ENCODE results near the gene HSPB1. TPM values are rescaled to one million over a fixed set of nuclear protein-coding genes. Genes with fewer than 3 reads are reported as not detected.
"Not testable (repeated sequence)": the region's sequence is repeated elsewhere in the genome, so short reads cannot be mapped to it uniquely, and the experiment has no call there.

HSPB1 gene
- total RNA-seq, 1 donor: 91.8 TPM

GRCh38 chr7:76286842-76287403 lies 15.6 kb upstream of the HSPB1 start:
- no peak for DNase-seq (ENCODE audit: low read depth)
- H3K4me3 ChIP-seq (ENCODE audit: low read depth, low read length): no peak overlapping the region
- no peak for TF ChIP-seq CTCF (IDR thresholded peaks at IDR 0.05; ENCODE audit: insufficient read depth, low read length)

- peak; percentile 21 for DNase-seq (ENCODE audit: low read depth)
- not testable (repeated sequence) for H3K4me3 ChIP-seq (ENCODE audit: low read depth, low read length)
Observed at GRCh38 chr7:76290847-76291350, 11.6 kb upstream of the HSPB1 start.

DNA sequence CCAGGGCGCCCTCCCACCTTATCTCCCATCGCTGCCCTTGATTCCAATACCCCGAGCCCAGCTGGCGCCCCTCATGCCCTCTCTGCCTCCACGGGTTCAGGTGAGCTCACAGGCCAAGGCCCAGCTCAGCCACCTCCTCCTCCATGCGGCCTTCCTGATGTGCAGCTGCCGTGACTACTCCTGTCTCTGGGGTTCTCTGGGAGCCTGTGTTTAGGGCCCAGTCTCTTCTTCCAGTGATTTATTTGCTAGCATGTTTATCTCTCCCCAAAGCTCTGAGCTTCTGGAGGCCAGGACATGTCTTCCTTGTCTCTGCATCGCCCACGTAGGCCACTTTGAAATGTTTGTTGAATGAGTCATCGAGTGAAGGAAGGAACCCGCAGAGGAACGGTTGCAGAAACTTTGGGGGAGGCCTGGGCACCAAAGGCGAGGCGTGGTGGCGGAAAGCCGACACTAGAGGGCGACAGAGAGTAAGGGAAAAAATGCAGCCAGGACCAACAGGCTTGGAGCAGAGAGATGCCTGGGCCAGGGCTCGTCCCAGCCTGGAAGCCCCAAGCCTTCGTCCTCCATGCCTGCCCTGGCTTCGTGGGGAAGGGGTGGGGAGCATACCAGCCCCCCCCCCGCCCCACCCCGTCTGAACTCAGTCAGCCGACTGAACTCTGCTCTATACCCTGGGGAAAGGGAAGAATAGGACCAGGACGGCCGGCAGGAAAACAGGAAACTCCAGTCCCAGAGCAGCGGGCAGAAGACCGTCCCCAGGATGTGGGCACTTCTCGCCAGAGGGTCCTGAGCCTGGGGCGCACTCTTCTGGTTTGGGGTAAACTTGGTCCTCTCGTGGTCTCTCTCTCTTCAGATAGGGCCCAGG lies 10.9 kb upstream of the HSPB1 start:
- H3K4me3 ChIP-seq (ENCODE audit: low read depth, low read length): peak overlapping the region; percentile 51
- peak; percentile 96 for TF ChIP-seq CTCF (IDR thresholded peaks at IDR 0.05; ENCODE audit: insufficient read depth, low read length)
- peak; percentile 98 for DNase-seq (ENCODE audit: low read depth)

DNA sequence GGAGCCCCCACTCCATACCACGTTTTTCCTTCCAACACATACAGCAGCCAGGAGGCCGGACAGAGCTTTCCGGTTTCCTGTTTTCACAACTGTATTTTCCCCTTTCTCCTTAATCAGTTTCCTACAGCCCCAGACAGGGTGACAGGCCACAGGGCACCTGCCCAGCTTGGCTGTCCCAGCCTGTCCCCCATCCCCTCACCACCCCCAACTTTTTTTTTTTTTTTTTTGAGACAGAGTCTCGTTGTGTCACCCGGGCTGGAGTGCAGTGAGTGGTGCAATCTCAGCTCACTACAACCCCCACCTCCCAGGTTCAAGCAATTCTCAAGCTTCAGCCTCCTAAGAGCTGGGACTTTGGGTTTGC lies 10.3 kb upstream of the HSPB1 start:
- DNase-seq (ENCODE audit: low read depth): no peak
- peak overlapping the region; percentile 51 for H3K4me3 ChIP-seq (ENCODE audit: low read depth, low read length)
- TF ChIP-seq CTCF (IDR thresholded peaks at IDR 0.05; ENCODE audit: insufficient read depth, low read length): peak; percentile 17

- not testable (repeated sequence) for DNase-seq (ENCODE audit: low read depth); H3K4me3 ChIP-seq (ENCODE audit: low read depth, low read length)
Observed at GRCh38 chr7:76292911-76293310, 9.6 kb upstream of the HSPB1 start.

DNA sequence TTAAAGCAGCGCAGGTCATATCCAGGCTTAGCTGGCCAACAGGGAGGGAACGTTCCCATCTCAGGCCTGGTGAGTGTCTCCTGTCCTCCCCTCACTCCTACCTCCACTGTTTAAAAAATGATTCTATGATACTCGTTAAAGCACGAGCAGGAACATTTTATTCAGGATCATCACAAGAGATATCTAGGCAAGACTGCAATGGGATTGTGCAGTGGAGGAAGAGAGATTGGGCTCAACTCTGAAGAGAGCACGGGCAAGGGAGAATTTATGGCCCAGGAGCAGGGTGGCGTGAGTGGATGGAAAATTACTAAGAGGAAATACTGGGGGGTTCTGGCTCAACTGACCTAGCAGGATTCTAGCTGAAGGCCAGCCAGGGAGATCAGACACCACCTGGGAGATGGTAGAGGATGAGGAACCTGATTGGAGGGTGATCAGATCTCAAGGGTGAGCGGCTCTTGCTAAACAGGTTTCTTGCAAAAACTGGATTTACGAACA lies 9.0 kb upstream of the HSPB1 start:
- TF ChIP-seq CTCF (IDR thresholded peaks at IDR 0.05; ENCODE audit: insufficient read depth, low read length): no peak
- no peak overlapping the region for H3K4me3 ChIP-seq (ENCODE audit: low read depth, low read length)
- no peak for DNase-seq (ENCODE audit: low read depth)

DNA sequence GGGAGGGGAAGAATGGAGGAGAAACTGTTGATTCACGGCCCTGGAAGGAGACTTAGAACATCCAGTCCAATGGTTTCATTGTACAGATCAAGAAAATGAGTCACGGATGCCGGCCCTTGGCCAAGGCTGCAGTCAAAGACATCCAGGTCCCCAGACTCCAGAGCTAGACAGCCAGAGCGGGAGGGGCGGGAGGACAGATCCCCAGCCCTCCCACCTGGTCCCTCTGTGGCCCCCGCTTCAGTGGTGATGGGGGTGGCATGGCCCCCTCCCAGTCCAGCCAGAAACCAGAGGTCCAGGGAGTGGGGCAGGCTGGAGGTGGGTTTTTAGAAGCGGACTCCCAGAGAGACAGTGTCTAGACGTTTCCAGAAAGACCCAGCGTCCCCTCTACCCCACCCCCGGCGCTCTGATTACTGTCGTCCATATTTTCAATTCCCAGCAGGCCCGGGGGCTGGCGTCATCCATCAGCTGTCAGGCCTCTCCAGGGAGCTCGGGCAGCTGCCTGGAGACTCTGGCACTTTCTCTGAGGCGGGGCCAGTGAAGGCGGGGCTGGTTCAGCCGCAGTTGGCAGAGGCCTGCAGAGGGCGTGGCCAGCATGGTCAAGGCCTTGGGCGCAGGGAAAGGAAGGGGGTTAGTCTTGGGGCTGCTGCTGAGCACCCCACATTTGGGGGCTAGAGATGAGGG lies 8.0 kb upstream of the HSPB1 start:
- TF ChIP-seq CTCF (IDR thresholded peaks at IDR 0.05; ENCODE audit: insufficient read depth, low read length): no peak

More for the DNA sequence above, 8.0 kb upstream of the HSPB1 start:
- DNase-seq (ENCODE audit: low read depth): peak; percentile 97
- H3K4me3 ChIP-seq (ENCODE audit: low read depth, low read length): peak overlapping the region; percentile 57

Measured in fibroblast of the aortic adventitia (primary cell).